Measurements from ENCODE around the gene HTN3.
"Not testable (repeated sequence)": the region's sequence is repeated elsewhere in the genome, so short reads cannot be mapped to it uniquely, and the experiment has no call there.

Gene HTN3

GRCh38 chr4:70028159-70028558 is at the start of gene HTN3:
Gene HTN3, plus strand, starts transcription at chr4:70028459. Its CDS starts 2,282 bp downstream, at chr4:70030741.
- DNase-seq (ENCODE audit: low read depth, low spot score), result not testable (repeated sequence)

- no peak for DNase-seq (ENCODE audit: low read depth, low spot score)
These were observed 44.2 kb upstream of the HTN3 start for GRCh38 chr4:69984030-69984443.

- no peak for DNase-seq (ENCODE audit: low read depth, low spot score)
These were observed 41.6 kb upstream of the HTN3 start for GRCh38 chr4:69986663-69987062.

- DNase-seq (ENCODE audit: low read depth, low spot score), result no peak
These were observed 37.2 kb upstream of the HTN3 start for GRCh38 chr4:69991016-69991415.

DNA sequence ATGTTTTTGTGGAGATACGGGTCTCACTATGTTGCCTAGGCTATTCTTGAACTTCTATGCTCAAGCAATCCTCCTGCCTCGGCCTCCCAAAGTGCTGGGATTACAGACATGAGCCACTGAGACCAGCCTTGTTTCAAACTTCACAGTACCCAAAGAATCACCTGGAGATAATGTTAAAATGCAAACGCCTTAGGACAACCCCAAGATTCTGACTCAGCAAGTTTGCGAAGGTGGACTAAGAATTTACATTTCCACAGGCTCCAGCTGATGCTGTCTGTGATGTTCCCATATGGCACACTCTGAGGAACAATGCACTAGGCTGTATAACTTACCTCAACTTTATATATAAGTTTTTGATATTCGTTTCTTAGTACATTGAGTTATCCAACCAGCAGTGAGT is 33.5 kb upstream of the HTN3 start:
- no peak for DNase-seq (ENCODE audit: low read depth, low spot score)

GRCh38 chr4:69995526-69996016 is 32.7 kb upstream of the HTN3 start, which contains the start of gene STATH:
Gene STATH, plus strand, starts transcription at chr4:69995966. Its CDS starts 2,472 bp downstream, at chr4:69998438.
- DNase-seq (ENCODE audit: low read depth, low spot score), result no peak

- DNase-seq (ENCODE audit: low read depth, low spot score), result no peak
These were observed 28.8 kb upstream of the HTN3 start for GRCh38 chr4:69999420-69999819.

- DNase-seq (ENCODE audit: low read depth, low spot score), result no peak
These were observed 27.5 kb upstream of the HTN3 start for GRCh38 chr4:70000711-70001110.

DNA sequence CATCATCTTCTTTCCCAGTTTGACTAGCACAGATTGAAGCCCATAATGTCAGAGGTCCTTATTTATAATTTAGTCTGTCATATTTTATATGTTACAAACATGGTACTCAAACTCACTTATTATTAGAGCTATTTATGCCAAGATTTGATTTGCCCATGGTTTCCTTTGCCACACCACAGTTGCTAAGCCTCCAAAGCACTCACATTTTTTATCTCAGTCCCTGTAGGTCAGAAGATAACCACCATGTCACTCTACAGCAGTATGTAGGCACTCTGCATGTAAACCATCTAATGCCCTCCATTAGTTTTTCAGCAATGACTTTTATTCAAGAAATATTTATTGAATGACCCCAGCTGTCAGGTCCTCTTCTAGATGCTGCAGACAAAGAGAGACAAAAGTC is 25.8 kb upstream of the HTN3 start:
- no peak for DNase-seq (ENCODE audit: low read depth, low spot score)

- no peak for DNase-seq (ENCODE audit: low read depth, low spot score)
These were observed 19.5 kb upstream of the HTN3 start for GRCh38 chr4:70008771-70009170.

GRCh38 chr4:70019006-70019405 is 9.3 kb upstream of the HTN3 start:
- DNase-seq (ENCODE audit: low read depth, low spot score), result not testable (repeated sequence)

GRCh38 chr4:70023218-70023617 is 5.0 kb upstream of the HTN3 start:
- DNase-seq (ENCODE audit: low read depth, low spot score), result no peak

GRCh38 chr4:70027011-70027410 is 1.2 kb upstream of the HTN3 start:
- DNase-seq (ENCODE audit: low read depth, low spot score), result no peak

- DNase-seq (ENCODE audit: low read depth, low spot score), result not testable (repeated sequence)
These were observed 9.3 kb downstream of the HTN3 start for GRCh38 chr4:70037559-70037958.

DNA sequence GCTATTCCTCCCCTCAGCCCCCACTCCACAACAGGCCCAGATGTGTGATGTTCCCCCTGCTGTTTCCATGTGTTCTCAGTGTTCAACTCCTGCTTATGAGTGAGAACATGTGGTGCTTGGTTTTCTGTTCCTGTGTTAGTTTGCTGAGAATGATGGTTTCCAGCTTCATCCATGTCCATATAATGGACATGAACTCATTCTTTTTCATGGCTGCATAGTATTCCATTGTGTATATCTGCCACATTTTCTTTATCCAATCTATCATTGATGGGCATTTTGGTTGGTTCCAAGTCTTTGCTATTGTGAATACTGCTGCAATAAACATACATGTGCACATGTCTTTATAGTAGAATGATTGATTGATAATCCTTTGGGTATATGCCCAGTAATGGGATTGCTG is 11.7 kb downstream of the HTN3 start:
- DNase-seq (ENCODE audit: low read depth, low spot score), result not testable (repeated sequence)

DNA sequence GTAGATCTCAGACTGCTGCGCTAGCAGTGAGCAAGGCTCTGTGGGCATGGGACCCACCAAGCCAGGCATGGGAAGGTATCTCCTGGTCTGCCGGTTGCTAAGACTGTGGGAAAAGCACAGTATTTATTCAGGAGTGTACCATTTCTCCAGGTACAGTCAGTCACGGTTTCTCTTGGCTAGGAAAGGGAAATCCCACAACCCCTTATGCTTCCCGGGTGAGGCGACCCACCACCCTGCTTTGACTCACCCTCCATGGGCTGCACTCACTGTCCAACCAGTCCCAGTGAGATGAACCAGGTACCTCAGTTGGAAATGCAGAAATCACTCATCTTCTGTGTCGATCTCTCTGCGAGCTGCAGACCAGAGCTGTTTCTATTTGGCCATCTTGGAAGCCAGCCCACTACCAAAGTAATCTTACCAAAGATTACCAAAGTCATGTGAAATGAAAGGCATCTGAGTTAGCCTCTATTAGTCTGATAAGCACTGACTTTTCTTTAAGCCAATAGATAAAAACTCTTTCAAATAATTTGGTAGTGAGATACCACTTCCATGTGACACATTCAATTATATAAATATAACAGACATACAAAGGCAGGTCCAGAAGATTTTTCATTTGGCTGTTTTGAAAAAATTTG is 13.5 kb downstream of the HTN3 start:
- DNase-seq (ENCODE audit: low read depth, low spot score), result no peak

GRCh38 chr4:70050138-70050537 is 21.9 kb downstream of the HTN3 start, which contains the start of gene HTN1:
Gene HTN1, plus strand, starts transcription at chr4:70050438. Its CDS starts 2,639 bp downstream, at chr4:70053077.
- DNase-seq (ENCODE audit: low read depth, low spot score), result not testable (repeated sequence)

- not testable (repeated sequence) for DNase-seq (ENCODE audit: low read depth, low spot score)
These were observed 28.3 kb downstream of the HTN3 start for GRCh38 chr4:70056534-70056933.

DNA sequence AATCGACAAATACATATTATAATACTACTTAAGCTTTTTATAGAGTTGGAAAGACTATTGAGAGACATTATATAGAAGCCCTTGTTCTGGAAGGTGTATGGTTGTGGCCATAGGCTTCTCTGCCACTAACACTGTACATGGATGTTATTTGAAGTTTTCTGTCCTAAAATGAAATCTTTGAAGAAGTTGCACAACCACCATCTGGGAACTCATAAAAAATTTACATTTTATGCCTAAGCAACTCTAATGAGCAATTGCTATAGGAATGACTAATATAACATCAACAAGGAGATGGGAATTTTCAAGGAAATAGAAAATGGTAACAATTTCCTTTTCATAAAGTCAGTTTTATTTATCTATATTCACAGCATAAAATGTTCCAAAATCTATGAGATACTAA is 29.4 kb downstream of the HTN3 start:
- no peak for DNase-seq (ENCODE audit: low read depth, low spot score)

DNA sequence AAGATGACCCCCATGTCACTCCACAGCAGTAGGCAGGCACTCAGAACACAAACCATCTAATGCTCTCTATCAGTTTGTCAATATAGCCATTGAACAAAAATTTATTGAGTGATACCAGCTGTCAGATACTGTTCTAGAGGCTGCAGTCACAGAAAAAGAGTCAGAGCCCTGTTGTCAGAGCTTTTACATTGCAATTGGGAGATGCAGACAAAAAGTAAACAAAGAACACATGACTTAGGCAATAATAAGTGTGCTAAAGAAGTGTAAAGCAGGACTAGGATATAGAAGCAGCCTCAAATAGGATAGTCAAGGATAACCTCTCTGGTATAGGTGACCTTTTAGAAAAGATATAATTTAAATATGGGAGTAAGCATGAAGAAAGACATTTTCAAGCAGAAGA is 30.9 kb downstream of the HTN3 start:
- DNase-seq (ENCODE audit: low read depth, low spot score), result no peak

GRCh38 chr4:70062000-70062399 is 33.7 kb downstream of the HTN3 start:
- no peak for DNase-seq (ENCODE audit: low read depth, low spot score)

GRCh38 chr4:70080205-70080604 is 51.9 kb downstream of the HTN3 start:
- no peak for DNase-seq (ENCODE audit: low read depth, low spot score)

Data from activated naive CD8-positive, alpha-beta T cell treated with anti-CD3 and anti-CD28 coated beads, Interleukin-2, amount 50 U/mL, for 16 hours (primary cell).